HG02981 (cell line): Measurements from ENCODE around the gene MAD1L1.
"Not testable (repeated sequence)": the region's sequence is repeated elsewhere in the genome, so short reads cannot be mapped to it uniquely, and the experiment has no call there.

Experiments used
- ATAC-seq: cut with Tn5 transposase; IDR thresholded peaks from one replicate; pipeline ENCODE4 v1.9.1; 2021; ENCODE audit warnings: mild to moderate bottlenecking, moderate library complexity; ENCODE audit not compliant: unreplicated experiment

Gene MAD1L1

GRCh38 chr7:1894313-1894900, 338.3 kb downstream of the MAD1L1 start:
- ATAC-seq = no peak

GRCh38 chr7:1893451-1893850, 339.3 kb downstream of the MAD1L1 start:
- no peak for ATAC-seq

- ATAC-seq = no peak
Measured at GRCh38 chr7:1893036-1893435, 339.7 kb downstream of the MAD1L1 start.

GRCh38 chr7:1892011-1892965, 340.5 kb downstream of the MAD1L1 start:
- no peak for ATAC-seq

GRCh38 chr7:1890289-1891235, 342.2 kb downstream of the MAD1L1 start:
- ATAC-seq = no peak

GRCh38 chr7:1889556-1890181, 343.1 kb downstream of the MAD1L1 start:
- ATAC-seq = no peak

- no peak for ATAC-seq
Measured at GRCh38 chr7:1889091-1889490, 343.7 kb downstream of the MAD1L1 start.

GRCh38 chr7:1888425-1888824, 344.3 kb downstream of the MAD1L1 start:
- no peak for ATAC-seq

- no peak for ATAC-seq
Measured at GRCh38 chr7:1887251-1887650, 345.5 kb downstream of the MAD1L1 start.

GRCh38 chr7:1886361-1887064, 346.2 kb downstream of the MAD1L1 start:
- no peak for ATAC-seq

- no peak for ATAC-seq
Measured at GRCh38 chr7:1885465-1886226, 347.1 kb downstream of the MAD1L1 start.

- no peak for ATAC-seq
Measured at GRCh38 chr7:1884583-1885350, 348.0 kb downstream of the MAD1L1 start.

GRCh38 chr7:1883834-1884582, 348.7 kb downstream of the MAD1L1 start:
- ATAC-seq = no peak

GRCh38 chr7:1883031-1883761, 349.5 kb downstream of the MAD1L1 start:
- no peak for ATAC-seq

- no peak for ATAC-seq
Measured at GRCh38 chr7:1882451-1882850, 350.3 kb downstream of the MAD1L1 start.

- ATAC-seq = no peak
Measured at GRCh38 chr7:1881946-1882345, 350.8 kb downstream of the MAD1L1 start.

GRCh38 chr7:1876641-1877040, 356.1 kb downstream of the MAD1L1 start:
- ATAC-seq = not testable (repeated sequence)
